Measurements from ENCODE around the gene MSRB3.

DNA sequence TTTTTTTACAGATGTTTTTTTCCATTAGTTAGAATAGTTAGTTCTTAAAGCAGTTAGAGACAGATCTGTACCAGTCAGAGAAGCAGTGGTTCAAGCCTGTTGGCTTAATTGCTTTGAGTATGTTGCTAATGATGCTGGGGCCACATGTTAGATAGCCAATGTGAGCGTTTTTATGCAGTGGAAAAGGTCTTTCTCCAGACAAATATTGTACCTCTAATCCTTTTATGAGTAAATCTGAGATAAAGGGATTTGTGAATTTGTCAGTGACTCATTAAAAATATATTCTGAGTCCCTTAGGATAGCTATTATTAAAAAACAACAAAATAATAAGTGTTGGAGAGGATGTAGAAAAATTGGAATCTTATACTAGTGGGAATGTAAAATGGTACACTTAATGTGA lies 154.2 kb downstream of the MSRB3 start:
- TF ChIP-seq, protein P1, sequence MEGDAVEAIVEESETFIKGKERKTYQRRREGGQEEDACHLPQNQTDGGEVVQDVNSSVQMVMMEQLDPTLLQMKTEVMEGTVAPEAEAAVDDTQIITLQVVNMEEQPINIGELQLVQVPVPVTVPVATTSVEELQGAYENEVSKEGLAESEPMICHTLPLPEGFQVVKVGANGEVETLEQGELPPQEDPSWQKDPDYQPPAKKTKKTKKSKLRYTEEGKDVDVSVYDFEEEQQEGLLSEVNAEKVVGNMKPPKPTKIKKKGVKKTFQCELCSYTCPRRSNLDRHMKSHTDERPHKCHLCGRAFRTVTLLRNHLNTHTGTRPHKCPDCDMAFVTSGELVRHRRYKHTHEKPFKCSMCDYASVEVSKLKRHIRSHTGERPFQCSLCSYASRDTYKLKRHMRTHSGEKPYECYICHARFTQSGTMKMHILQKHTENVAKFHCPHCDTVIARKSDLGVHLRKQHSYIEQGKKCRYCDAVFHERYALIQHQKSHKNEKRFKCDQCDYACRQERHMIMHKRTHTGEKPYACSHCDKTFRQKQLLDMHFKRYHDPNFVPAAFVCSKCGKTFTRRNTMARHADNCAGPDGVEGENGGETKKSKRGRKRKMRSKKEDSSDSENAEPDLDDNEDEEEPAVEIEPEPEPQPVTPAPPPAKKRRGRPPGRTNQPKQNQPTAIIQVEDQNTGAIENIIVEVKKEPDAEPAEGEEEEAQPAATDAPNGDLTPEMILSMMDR (IDR thresholded peaks at IDR 0.05): no peak
- TF ChIP-seq CREM (CRISPR knock-in tag; IDR thresholded peaks at IDR 0.05) (no peak), GTF2I (CRISPR knock-in tag; conservative IDR thresholded peaks at IDR 0.05) (no peak)
